ENCODE data around the gene S100A3.
"Not testable (repeated sequence)": the region's sequence is repeated elsewhere in the genome, so short reads cannot be mapped to it uniquely, and the experiment has no call there.

S100A3 gene

DNA sequence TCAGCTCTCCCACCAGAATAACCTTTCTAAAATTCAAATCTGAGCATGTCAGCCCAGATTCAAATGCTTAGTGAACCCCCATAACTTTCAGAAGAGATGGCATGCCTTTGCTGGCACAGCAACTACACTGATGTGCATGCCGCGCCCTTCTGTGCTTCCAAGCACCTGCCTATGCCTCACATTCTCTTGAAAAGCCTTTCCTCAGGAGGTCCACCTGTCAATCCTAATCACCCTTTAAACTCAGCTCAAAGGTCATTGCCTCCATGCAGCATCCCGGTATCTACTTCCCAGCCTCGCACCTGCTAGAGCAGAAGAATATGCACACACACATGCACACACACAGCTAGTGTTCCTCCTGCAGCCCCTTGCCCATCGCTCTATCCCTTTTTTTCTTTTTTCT, 21.8 kb upstream of the S100A3 start:
- no peak for DNase-seq

DNA sequence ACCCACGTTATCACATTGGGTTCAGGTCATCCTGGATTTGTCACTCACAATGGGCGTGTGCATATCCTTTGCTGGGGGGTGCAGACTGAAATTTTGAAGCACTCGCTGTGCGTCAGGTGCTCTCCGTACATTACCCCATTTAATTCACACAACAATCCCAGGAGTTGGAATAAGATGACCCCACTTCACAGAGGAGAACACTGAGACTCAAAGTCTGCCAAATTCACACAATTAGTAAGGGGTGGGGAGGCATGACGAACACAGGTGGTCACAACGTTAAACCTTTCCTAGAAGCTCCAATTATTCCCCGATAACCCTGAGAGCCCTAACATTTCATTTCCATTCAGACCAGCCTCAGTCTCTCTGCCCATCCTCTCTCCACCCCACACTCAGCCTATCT, 20.4 kb upstream of the S100A3 start:
- DNase-seq: no peak

DNA sequence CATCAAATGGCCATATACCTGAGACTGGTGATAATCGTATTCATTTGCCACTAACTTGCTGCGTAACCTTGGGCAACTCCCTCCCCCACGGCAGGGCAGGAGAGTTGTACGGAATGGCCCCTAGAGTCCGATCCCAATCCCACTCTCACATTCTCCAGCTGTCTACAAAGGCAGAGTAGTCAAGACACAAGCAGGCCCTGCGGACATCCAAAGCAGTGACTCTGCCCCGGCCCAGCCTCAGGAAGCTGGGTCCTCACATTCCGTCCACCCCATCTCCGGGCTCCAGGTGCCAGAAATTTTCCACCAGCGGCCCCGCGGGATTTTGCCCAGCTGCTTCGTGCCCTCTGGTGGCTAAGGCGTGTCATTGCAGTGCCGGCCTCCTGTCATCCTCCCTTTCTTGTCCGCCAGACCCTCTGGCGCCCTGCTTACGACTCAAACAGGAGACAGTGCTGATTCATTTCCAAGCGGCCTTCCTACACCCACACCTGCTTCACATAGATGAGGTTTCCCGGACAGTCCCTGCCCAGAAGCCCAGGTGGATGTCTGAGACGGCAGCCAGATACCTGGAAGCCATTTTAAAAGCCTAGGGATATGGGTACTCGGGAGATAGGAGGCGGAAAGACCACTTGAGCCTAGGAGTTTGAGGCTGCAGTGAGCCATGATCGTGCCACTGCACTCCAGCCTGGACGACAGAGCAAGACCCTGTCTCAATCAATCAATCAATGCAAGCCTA, 19.5 kb upstream of the S100A3 start:
- DNase-seq: peak in 56 of 58 donors; percentile 22 to 86 (median 70)

DNA sequence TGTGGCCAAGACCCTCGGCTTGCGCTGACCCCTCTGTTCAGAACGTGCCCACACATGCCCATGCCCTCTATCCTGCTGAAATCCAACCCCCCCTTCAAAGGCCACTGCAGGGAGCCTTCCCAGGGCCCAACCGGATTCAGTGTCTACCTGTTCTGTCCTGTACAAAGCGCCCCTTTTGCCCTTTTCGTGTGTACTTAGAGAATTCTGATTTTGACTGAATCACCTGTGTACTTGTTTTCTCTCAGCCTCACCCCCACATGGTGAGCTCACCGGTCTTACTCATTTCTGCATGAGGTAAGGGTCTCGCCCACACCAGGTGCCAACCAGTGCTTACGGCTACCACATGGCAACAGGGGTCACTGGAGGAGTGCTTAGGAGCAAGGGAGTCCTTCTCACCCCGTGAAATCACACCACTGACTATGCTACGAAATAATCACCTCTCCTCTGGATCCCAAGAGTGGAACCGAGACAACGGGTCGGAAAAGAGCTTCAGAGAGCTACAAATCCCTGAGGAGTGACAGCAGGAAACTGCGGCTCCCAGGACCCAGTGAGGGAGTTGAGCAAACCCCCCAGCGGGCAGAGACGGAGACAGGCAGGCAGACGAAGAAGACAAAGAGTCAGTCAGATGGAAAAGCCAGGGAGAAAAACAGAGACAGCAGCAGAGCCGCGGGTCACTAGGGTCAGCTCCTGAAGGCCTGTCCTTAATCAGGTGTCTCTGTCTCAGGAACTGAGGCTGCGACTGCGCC, 18.7 kb upstream of the S100A3 start:
- DNase-seq: no peak

DNA sequence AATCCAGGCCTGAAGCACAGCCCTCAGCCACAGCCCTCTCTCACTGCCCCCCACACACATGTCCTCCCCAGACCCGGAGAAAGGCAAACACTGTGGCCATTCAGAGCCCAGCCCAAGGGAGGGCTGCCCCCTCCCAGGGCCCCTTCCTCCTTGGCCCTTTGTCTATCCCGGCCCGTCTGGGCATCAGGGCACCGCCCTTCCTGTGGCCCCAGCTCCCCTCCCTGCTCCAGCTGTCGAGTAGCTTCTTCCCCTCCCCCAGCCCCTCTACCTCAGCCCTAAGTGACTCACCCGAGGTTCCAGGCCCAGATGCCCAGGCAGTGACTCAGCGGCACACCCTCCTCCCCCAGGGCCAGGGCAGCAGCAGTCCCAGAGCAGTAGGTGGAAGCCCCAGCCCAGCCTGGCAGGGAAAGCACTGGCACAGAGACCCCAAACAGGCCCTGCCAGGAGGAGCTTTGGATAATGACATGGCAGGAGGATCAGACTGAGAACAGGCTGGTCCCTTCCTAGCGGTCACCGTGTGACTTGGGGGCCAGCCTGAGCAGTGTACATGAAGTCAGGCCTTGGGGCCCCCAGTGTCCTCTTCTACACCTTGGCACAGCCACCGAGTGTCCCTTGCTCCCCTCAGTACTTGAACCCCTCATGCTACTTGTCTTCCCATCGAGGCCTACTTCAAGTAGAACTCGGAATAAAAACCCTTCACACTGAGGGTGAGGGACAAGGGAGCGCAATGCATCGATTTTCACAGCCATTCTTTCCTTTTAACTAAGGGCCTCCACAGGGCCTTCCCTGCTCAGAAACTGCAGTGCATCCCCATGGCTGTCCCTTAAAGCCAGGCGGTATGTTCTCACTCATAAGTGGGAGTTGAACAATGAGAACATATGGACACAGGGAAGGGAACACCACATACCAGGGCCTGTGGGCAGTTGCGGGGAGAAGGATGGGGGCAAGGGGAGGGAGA, 17.6 kb upstream of the S100A3 start:
- DNase-seq: peak in 36 of 58 donors; percentile 8 to 87 (median 33)

DNA sequence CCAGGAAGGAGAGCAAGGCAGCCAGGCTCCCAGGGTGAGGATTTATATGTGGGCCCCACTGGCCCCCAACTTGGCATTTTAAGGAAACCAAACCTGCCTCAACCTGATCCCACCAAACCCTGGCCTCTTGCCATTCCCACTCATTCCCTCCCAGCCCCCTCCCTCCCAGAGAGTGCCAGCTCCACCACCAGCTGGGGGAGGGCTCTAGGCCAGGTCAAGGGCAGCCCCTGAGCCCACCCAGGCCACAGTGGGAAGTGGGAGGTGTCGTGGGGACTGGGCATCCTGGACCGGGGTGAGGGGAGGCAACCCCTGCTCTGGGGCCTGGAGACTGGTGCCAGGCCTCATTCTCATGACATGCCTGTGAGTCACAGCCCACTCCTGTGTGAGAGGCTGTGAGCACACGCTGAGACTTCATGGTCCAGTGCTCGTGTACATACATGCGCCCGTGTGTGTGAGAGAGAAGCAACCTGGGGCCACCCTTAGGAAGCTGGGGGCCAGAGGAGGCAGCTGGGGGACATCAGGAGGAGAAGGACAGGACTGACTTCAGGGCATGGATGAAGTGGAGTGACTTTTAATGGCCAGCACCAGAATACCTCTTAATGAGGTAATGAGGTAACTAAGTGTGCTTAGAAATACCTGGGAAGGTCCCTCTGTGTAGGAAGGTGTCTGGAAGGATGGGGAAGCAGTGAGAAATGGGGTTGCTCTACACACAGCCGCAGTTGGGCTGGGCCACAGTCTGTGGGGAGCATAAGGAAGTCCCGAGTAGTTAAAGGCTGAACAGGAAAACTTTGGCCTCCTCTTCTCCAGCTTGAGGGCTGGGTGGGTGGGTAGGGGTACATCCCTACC, 16.7 kb upstream of the S100A3 start, which contains the start of gene S100A2:
S100A2 (minus strand) TSS at position 316 of the 846 bp plus-strand sequence. CDS start 1,967 bp downstream, outside the sequence.
- peak in 2 of 58 donors; percentile 25 to 27 for DNase-seq

DNA sequence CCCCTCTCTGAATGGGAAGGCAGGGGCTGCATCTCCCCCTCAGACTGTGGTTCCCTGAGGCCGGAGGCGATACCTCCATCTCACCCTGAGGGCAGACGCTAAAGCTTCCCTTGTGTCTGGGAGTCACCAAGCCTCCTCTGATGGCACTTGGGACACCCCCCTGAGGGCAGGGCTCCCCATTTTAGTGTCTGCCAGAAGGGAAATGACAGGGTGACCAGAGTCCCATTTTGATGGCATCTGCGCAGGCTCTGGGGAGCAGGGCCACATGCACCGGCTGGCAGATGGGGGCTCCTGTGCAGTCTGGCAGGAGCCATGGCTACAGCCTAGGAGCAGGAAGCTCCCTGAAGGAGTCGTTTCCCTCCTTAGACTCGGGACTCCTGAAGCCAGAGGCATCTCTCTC, 14.9 kb upstream of the S100A3 start:
- DNase-seq: no peak

DNA sequence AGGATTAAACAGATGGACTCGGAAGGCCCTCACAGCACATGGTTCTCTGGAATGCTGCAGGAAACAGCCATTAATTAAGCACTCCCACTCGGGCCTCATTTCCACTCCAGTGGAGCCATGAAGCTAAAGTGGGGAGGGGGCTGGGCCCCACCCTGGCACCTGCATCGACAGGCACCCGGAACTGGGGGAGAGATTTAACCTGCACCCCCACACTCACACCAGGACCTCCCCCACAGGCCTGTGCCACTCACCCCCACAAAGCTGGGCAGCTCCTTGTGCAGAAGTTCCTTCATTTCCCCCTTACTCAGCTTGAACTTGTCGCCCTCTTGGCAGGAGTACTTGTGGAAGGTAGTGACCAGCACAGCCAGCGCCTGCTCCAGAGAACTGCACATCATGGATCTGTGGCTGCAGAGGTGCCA, 14.4 kb upstream of the S100A3 start:
- no peak for DNase-seq

DNA sequence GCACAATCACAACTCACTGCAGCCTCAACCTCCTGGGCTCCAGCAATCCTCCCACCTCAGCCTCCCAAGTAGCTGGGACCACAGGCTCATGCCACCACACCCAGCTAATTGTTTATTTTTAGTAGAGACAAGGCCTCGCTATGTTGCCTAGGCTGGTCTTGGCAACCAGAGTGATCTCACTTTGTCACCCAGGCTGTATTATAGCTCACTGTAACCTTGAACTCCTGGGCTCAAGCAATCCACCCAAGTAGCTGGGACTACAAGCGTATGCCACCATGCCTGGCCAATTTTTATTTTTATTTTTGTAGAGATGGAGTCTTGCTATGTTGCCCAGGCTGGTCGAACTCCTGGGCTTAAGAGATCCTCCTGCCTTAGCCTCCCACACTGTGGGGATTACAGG, 13.0 kb upstream of the S100A3 start:
- not testable (repeated sequence) for DNase-seq

DNA sequence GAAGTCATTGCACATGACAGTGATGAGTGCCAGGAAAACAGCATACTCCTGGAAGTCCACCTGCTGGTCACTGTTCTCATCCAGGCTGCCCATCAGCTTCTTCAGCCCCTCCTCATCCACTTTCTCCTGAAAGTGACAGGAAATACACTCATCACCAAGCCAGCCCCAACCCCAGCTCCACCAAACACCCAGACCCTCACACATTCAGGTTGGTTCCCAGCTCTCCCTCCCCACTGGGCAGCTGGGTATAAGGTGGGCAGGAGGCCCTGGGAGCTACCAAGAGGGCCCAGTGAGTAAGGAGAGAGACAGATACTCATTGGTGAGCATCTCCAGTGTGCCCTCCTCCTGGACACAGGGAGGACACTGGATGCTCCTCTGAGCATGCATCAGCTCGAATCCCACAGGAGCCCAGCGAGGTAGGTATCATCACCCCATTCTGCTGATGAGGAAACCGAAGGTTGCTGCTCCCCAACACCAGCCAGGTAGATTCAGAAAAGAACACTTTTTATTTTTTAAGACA, 12.5 kb upstream of the S100A3 start:
- no peak for DNase-seq

DNA sequence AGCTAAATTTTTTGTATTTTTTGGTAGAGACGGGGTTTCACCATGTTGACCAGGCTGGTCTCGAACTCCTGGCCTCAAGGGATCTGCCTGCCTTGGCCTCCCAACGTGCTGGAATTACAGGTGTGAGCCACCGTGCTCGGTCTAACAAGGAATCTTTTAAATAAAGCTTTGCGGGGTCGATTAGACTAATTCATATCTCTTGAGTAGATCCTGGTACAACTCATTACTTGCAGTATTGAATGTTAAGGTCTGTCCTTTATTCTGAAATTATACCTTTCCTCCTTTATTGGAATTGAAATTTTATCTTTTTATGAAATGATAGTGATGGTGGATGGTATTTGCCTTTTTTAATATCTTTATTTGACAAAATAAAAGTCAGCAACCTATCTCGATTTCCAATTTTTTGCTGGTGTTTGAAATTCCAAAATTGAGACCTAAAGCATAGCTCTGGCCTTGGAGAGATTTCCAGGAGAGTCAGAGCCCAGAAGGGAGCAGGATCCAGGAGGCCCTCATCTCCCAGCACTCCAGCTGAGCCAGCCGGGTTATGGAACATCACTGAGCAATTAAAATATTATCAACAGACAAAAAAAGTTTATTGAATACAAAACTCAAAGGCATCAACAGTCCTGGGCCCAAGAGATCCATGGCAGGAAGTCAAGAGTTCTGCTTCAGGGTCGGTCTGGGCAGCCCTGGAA, 11.9 kb upstream of the S100A3 start:
- no peak for DNase-seq

DNA sequence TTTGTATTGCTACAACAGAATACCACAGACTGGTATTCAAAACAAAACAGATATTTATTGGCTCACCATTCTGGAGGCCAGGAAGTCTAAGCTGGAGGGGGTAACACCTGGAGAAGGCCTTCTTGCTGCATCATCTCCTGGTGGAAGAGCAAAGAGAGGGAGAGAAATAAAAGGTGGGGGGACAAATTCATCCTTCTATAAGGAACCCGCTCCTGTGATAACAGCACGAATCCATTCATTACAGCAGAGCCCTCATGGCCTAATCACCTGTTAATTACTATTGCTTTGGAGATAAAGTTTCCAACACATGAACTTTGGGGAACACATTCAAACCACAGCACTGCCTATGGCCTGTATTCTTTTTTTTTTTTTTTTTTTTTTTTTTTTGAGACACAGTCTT, 11.2 kb upstream of the S100A3 start:
- no peak for DNase-seq

DNA sequence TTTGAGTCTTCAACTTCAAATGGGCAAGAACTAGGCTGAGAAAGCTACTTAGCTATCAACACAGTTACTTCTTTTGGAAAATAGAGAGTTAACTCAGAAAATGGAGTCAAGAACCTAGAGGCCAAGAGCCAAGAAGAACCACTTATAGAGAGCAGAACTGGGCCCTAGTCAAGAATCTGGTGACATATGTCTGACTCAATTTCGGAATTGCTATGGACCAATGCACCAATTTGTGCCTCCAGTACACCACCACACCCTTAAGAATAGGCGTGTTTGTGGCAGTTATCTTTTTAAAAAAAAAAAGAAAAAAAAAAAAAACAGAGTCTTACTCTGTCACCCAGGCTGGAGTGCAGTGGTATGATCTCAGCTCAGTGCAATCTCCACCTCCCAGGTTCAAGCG, 8.8 kb upstream of the S100A3 start:
- DNase-seq: no peak

DNA sequence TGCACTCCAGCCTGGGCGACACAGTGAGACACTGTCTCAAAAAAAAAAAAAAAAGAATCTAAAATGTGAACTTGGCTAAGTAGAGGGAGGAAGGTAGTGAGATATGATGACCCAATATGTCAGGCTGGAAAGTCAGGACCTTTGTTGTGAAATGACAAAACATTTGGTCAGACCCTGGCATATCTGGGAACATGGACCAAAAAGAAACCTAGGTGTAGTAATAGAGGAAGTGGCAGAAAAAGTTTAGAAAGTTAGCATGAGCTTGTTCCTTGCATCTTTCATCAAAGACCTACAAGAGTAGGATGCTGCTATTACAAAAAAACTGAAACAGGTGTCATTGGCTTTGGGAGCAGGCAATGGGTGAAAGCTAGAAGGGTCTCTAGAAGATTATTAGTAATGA, 7.3 kb upstream of the S100A3 start:
- no peak for DNase-seq

DNA sequence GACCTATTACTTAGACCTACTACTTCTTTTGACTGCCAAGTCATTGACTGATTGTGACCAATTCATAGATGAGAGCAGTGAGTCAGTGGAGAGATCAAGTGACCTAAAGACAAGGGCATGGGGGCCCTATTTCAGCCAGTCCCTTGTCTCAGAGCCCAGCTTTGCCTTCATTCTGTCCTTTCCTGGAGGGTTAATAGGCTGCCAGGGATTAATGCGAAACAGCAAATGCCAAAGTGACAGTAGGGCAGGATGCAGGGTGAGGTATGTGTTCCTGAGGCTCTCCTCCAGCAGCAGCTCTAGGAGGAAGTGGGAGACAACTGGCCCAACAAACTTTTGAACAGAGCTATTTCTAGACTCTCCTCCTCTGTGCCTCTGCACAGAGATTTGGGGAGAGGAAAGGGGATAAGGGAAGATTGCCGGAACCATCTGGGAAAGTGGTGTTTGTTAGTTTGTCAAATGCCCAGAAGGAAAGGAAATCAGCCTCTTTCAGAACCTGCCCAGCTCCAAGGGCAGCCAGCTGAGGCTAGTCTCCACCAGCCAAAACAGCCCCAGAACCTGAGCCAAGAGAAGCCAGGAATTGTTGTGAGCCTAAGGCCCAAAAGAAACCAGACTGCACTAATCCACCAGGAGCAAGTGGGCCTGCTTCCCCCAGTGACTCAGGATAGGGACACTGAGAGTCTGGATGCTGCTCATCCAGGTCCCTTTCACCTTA, 4.9 kb upstream of the S100A3 start:
- DNase-seq: peak in 2 of 58 donors; percentile 17 to 43

DNA sequence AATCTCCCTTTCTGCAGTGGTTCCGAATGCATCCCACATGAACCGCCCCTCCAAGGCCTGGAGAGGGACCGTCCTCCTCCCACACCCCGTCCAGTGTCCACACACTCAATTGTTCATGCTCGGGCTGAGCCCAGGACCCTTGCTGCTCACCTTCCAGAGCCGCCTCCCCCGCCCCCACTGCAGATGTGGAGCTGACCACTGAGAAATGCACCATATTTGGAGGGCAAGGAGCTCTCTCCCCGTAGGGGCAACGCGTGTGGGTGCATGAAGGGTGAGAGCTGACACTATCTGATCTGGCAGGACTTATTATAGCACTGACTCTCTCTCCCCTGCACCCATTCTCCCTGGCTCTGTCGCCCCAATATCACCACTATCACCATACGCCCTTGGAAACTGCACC, 4.0 kb upstream of the S100A3 start:
- DNase-seq: no peak

DNA sequence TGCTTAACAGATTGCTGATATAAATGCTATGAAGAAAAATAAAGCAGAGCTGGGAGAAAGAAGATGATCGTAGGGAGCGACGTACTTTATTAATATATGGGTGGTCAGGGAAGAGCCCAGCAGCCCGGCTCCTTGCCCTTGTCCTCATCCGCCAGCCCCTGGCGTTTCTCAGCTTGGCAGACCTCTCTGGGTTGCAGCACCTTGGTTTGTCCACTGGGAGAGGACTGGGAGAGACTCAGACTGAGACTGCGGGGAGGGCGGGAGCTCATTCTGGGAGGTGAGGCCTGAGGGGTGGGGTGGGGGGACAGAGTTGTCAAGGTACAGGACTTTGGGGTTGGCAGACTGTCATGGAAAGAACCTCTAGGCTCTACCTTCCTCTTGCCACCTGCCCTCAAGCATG, 3.3 kb upstream of the S100A3 start:
- DNase-seq: no peak

DNA sequence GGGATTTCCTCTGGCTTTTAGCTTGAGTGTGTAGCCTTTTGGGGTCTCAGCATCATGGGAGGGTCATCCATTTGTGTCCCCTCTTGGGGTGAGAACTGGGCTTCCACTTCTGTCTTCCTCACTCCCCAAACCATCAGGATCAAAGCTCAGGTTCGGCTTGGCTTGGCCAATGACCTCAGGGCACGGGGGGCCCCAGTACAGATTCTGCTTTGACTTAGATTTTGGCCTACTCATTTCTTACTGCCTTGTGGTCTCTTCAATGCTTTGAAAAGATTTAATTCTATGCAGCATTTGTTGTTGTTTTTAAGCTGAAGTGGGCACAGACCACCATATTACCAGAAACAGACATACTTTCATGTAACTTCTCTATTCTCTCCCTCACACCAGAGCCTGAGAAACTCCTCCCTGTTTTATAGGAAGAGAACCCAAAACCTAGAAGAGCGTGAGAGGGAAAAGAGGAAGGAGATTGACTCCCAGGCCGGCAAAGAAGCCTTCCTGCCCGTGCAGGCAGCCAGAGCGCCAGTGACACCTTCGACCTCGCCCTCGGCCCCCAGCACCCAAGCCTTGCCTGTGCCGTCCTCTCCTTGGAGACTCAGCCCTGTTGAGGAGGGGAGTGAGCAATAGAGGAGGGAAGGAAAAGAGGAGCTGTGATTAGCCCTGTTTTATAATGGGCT, 1.9 kb upstream of the S100A3 start:
- no peak for DNase-seq

DNA sequence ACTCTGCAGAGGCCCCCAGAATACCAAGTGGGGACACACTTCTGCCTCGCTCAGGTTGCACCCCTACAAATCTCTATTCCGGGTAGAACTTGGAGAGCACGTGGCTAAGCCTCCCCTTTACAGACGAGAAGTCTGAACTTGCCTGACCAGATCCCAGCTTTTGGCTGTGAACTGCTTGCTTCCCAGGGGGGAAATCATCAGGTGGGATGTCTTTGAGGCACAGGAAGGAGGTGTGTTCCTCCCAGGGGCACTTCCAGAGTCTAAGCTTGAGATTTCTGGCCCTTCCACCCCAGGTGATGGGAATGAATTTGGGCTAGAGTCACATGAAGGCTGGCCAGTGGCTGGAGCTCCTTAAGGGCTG, 1.3 kb upstream of the S100A3 start:
- DNase-seq: no peak
